NCI-H2171 treated with DMSO at 0.1 percent for 48 hours (cell line): Measurements from ENCODE around the gene GIMAP8.
A peak's percentile ranks its signal among the peaks of the same experiment; 100 is the strongest.
"Not testable (repeated sequence)": the region's sequence is repeated elsewhere in the genome, so short reads cannot be mapped to it uniquely, and the experiment has no call there.

ENCODE experiments used
- DNase-seq: peaks from one replicate; lab custom pipeline; 2025; lab: John Stamatoyannopoulos, UW

Gene GIMAP8

DNA sequence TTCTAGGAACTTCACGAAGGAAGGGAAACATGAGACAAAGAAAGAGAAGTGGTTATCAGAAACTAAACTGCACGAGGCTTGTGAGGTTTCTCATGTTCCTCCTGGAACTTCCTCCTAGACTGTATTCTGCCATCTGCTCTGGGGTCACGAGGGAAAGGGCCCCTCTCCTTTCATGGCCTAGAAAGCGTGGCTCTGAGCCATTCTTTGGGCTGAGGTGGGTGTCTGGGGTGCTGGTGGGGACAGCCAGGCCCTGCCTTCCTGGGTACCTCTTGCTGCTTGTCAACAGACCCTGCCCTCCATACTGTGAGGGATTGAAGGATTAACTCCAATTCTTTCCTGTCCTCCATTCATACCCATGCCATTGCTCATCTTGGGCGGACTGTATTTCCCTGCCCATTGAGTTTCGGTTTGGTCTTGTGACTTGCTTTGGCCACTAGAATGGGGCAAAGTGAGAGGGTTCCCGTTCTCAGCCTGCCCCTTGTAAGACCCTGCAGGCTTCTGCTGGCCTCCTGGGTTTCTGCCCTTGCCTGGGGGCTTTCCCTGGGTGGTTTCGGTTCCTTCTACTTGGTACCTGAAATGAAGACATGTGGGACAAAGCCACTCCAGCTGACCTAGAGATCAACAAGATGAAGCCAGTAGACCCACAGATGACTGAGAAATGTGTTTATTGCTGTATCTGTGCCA is 14.9 kb upstream of the GIMAP8 start:
- DNase-seq: no peak

DNA sequence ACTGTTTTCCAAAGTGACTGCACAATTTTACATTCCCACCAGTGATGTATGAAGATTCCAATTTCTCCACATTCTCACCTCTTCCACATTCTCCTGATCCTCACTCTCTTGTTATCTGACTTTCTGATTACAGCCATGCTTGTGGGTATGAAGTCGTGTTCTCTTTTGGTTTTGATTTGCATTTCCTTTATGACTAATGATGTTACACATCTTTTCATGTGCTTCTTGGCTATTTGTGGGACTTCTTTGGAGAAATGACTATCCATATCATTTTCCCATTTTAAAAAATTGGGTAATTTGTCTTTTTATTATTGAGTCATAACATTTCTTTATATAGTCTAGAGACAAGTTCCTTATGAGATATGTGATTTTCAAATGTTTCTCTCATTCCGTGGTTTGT is 10.5 kb upstream of the GIMAP8 start:
- no peak for DNase-seq

DNA sequence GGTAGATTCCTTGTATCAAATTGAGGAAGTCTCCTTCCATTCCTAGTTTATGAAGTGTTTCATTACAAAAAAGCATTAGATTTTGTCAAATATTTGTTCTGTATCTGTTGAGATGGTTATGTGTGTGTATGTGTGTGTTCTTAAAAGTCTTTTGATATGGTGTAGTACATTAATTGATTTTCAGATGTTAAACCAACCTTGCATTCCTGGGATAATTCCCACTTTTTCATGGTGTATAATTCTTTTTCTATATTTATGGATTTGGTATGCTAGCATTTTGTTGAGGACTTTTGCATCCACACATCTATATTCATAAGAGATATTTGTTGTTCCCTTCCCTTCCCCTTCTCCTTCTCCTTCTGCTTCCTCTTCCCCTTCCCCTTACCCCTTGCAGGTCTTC is 8.9 kb upstream of the GIMAP8 start:
- no peak for DNase-seq

DNA sequence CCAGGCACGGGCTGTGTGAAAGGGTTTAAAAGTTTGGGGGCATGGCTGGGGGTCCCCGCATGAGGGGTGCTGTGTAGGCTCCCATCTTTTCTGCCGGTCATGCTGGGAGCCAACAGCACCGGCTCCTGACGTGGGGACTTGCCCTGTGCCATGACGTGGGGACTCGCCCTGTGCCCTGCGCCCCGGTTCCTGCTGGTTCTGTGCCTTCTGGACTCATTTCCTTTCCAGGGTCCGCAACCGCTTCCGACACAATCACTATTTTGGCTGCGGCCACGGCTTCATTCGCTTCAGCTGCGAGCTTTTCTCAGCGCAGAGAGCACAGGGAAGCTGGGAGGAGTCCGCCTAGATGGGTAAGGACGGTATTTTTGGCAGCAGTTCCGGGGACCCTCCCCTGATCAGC is 7.6 kb upstream of the GIMAP8 start:
- no peak for DNase-seq

DNA sequence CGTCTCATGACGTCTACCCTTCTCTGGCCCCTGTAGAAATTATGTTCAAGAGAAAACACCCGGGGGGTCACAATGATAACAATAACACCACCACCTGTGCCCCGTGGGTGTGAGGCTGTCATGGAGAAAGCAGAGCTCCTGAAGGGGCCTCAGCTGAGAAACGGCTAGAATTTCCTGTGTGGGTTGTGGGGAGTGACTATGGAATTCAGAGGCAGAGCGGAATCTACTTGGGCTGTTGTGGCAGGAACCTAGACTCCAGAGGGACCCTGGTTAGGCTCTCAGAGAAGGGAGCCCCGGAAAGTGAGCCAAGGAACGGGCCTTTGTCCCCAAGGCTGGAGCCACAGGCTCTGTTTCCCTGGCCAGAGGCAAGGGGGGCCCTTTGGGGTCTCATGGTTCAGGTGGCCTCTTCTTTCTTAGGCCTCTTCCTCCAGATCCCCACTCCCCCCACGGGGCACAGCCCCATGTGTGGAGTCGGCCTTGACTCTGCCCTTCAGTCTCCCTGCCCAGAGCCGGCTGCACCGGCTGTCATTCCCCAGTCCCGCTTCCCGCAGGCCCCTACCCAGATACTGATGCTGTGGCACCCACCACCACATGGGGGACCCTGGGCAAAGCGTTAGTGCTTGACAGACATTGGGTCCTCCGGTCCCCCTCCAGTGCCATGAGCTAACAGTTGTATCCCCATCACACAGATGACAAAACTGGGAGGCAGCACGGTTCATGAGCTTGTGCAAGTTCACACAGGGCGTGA is 6.5 kb upstream of the GIMAP8 start:
- no peak for DNase-seq

DNA sequence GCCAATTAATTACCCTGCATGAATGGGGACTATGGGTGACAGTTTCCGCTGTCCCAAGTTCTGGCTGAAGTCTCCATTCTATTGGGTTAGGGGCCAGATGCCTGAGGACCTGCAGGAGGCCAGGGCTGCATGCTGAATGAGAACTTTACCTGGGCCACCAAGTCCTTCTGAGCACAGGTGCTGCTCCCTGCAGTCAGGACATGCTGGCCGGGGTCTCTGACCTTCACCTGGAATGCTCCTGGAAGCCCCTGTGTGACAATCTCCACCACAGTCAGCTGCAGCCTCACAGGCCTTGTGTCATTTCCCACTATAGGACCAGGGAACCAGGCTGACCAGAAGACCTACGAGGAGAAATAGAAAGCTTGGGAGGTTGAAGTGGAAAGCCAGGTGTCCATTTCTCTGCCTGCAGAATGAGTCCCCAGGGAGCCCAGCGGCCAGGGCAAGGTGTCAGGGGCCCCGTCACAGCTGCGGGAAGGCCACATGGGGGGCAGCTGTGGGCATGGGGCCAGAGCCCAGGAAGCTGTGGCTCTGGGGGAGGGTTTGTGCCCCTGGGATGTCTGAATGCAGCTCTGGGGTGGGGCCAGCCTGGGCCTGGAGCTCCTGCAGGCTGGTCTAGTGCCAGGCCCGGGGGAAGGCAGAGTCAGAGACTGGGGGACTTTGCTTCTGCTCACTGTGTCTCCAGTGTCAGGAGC is 5.6 kb upstream of the GIMAP8 start:
- DNase-seq: no peak

DNA sequence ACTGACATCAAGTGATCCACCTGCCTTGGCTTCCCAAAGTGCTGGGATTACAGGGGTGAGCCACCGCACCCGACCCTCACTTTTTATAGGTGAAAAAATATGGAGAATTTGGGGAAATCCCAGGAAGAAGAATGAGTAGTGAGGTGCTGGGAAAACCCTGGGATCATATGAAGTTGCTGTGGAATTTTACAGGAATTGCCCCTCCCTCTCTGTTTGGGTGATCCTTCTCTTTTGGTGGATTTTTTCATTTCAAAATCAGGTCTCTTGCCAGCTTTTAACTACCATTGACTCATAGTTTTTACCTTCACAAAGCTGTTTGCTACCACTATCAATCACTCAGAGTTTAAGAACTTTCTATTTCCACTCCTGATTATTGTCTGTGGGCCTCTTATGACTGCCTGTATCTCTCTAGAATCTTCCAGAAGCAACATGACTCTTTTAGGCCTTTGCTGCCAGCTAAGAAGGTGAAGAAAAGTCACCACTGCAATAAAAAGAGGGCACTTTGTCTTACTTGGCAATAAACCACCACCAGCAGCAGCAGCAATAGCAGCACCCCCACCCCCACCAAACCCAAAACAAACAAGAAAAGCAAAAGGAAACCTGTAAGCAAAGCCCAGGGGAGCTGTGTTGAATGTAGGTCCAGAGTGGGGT is 4.0 kb upstream of the GIMAP8 start:
- no peak for DNase-seq

DNA sequence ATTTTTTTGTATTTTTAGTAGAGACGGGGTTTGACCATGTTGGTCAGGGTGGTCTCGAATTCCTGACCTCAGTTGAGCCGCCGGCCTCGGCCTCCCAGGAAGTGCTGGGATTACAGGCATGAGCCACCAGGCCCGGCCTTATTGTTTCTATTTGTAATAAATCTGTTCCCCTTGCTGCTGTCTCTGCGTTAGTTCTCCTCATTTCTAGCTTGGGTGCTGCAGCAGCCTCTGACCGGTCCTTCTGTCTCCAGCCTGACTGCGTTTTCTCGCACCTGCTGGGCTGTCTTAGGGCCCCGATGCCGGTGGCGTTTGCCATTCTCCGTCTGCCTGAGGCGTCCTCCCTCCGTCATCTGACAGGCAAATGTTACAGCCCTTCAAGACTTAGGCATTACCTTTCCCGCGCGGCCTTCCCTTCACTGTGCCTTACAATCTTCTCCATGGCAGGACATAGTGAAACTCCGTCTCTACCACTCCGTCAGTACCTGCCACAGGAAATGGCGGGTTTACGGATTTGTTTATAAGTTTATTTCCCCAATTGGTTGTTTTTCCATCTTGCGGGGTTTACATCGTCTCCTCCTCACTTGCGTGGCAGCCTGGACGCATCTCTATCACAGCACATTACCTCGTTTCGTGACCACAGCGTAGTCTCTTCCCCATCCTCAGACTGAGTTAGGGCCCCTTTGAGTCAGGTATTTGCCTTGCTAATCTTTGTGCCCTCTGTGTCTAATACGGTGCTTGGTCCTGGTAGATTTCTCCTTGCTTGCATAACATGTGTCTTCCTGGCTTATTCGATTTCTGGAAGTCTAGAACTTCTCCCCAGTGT is 2.3 kb upstream of the GIMAP8 start:
- DNase-seq: no peak

DNA sequence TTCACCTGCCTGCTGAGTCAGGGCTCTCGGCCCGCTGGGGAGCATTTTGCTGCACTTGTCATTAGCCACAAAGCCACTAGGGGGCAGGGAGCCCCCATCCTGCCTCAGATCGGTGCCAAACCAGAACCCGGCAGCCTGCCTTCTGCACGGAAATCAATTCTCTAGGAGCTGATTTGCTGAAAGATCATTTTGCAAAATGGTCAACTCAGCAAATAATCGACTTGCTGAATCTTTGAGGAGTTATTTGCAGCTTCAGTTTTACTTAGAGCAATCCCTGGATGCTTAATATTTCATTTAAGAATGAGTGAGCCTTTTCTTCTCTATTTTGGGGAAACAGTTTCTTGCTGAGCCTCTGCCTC is 1.7 kb upstream of the GIMAP8 start:
- DNase-seq: peak; percentile 69

DNA sequence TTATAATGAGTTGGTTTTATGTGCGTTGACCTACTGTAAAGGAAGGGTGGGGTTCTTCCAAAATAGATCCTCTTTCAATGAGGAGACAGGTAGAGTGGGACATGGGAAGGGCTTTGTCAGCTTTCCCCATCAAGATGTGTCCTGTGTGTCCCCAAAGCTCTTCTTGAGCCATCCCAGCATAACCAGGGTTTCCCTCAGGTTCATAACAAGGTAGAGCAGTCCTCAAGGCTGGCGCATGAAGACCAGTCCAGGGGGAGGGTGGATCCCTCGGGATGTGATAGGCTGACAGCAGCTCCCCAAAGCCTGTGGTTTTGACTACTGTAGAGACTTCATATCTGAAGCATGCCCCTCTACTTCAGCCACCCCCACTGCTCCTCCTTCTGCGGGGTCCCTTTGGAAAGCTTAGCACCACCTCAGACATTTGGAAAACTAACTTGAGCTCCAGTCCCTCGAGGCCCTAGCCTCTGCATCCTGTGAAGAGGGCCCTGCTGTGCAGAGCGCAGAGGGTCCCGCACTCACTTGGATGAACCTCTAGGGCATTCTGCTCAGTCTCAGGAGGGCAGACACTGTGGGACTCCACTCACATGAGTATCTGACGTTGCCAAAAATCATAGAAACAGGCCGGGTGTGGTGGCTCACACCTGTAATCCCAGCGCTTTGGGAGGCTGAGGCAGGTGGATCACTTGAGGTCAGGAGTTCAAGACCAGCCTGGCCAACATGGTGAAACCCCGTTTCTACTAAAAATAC is 1.1 kb upstream of the GIMAP8 start:
- no peak for DNase-seq

DNA sequence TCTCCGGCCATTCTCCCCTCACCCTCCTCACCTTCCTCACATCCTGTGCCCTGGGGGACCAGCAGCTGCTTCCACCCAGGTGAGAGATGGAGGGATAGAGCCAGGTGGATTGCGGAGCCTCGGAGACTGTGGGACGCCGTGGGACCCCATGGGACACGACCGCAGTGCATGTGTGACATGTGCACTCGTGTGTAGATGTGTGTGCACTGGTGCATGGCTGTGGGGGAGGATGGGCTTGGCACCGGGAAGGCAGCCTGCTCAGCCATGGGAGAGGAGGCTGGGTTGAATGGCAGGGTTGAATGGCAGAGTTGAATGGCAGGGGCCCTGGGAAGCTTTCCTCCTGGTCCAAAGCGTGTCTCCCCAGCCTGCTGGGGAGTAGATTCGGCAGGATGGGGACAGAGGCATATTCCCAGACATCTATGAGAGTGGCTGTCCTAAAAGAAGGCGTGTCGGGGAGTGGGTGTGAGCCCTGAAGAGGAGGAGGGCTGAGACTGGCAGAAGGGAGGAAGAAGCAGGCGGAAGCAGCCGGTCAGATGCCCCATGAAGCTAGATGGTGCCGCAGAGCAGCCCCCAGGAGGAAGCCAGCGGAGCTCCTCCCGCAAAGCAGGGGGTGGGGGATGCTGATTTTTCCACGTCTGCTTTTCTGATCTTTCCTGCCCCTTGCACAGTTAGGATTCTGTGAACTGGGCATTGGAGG is 815 bp downstream of the GIMAP8 start:
- DNase-seq: peak; percentile 49

DNA sequence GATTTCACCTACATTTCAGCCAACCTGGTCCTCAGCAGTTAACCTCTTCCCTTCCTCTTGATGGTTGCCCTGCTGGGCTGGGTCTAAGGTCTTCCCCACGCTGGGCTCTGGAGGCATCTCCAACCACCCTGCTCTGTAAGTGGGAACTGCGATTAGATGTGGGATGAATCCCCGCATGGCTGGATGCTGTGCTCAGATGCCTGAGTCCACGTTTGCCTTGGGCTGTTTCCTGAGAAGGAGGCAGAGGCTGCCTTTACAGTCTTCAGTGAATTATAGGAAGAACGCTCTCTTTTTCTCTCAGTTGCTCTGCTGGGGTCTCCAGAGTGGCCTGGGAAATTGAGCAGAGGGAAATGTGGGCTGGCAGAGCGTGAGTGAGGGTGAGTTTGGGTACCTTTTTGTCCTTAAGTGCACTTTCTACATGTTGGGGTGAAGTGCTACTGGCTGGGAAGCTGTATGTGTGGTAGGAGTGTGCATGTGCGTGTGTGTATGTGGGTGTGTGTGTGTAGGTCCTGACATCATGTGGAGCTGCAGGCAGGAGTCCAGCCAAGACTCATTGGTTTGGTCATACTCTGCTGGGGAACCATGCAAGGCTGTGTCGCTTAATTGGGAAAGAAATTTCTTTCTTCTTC is 1.5 kb downstream of the GIMAP8 start:
- no peak for DNase-seq

DNA sequence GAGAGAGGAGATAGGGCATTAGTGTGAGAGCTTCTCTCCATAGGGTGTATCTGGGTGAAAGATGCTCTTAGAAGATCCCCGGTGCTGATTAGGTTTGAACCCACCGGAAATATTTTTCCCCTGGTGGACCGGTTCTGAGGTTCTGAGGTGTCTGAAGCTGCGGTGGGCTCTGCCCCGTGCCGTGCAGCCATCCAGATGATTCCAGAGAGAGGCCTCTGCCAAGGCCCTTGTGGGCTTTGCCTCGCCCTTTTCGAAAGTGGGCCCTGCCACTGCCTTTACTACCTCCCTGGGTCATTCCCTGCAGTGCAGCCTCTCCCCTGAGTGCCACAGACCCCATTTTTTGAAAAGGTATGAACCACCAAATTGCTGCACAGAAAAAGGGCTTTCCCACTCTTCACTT is 2.8 kb downstream of the GIMAP8 start:
- DNase-seq: no peak

DNA sequence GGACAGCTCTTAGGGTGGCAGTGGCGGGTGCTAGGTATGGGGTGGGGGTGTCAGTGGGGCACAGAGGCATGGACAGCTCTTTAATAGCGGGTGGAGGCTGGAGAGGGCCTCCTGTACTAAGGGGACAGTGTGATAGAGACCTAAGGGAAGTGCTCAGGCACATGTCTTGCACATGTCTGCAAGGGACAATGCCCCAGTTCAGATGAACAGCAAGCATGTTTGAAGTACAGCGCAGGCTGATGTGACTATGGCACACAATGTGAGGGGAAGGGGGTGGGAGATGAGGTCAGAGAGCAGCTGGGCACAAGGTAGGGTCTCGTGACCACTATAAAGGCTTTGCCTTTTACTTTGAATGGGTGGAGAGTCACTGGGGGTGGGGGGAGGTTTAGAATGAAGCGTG is 3.5 kb downstream of the GIMAP8 start:
- no peak for DNase-seq

DNA sequence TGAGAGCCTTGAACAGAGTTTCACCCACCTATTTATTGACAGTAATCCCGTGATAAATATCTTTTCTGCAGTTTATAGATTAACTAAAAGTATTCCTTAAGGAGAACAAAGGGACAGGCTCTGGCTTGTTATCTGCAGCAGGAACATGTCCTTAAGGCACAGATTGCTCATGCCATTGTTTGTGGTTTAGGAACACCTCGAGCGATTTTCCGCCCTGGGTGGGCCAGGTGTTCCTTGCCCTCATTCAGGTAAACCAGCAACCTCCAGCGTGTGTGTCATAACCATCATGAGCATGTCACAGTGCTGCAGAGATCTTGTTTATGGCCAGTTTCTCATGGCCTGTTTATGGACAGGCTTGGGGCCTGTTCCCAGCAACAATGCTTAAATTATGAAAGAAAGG is 6.6 kb downstream of the GIMAP8 start:
- not testable (repeated sequence) for DNase-seq

DNA sequence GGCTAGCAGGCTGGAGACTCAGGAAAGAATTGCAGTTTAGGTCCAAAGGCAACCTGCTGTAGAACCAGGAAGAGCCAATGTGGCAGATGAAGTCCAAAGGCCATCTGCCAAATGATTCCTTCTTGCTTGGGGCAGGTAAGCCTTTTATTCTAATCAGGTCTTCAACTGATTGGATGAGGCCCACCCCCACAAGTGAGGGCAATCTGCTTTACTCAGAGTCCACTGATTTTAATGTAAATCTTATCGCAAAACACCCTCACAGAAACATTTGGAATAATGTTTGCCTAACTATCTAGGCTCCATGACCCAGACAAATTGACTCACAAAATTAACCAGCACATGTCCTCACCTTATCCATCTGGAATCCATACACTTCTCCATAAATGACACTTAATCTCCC is 7.8 kb downstream of the GIMAP8 start:
- DNase-seq: no peak

DNA sequence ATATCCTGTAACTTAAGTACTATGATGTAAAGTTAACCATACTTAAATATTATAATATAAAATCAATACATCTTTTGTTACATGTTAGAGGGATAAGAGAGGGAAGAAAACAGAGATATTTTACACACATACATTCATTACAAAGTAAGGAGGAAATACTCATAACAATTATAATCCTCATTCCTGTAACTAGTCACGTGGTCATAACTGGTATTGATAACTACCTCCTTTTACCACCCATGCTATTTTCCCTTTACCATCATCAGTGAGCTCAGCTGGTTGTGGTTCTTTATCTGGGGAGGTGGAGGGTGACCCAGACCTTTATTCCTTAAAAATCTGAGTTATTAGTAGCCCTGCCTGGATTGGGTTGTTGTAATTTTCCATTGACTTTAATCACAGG is 8.3 kb downstream of the GIMAP8 start:
- no peak for DNase-seq

DNA sequence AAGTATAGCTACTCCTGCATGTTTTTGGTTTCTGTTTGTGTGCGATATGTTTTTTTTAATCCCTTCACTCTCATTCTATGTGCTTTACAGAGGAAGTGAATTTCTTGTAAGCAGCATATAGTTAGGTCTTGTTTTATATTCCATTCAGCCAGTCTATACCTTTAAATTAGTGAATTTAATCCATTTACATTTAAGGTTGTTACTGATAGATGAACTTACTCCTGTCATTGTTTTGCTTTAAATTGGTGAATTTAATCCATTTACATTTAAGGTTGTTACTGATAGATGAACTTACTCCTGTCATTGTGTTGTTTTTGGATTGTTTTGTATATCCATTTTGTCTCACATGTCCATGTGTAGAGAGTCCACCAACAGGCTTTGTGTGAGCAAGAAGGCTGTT is 11.1 kb downstream of the GIMAP8 start:
- DNase-seq: no peak

DNA sequence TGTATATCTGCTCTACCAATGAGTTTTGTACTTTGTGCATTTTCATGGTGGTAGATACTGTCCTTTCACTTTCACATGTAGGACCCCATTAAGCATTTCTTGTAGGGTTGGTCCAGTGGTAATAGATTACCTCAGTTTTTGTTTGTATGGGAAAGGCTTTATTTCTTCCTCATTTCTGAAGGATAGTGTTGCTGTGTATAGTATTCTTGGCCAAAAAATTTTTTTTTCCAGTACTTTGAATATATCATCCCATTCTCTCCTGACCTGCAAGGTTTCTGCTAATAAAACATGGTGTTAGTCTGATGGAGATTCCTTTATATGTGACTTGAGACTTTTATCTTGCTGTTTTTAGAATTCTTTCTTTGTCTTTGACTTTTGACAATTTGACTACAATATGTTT is 12.0 kb downstream of the GIMAP8 start:
- no peak for DNase-seq

DNA sequence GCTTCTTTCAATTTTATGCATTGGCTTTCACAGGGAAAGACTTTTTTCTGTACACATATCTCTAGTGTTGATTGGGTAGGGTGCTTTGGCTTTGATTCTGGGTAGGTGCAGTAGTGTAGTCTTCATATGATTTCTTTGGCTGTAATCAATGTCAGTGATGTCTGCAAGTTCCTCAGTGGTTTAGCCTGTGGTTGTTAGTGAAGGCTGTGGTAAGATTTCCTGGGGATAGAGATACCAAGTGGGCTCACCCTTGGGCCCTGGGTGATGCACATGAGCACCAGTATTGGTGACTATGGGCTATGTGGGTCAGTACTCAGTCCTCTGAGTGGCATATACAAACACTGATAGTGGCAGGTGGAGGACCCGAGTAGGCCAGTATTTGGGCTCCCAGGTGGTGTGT is 13.0 kb downstream of the GIMAP8 start:
- DNase-seq: no peak
